Measurements from ENCODE around the gene NRP1.
A peak's percentile ranks its signal among the peaks of the same experiment; 100 is the strongest.
"Not testable (repeated sequence)": the region's sequence is repeated elsewhere in the genome, so short reads cannot be mapped to it uniquely, and the experiment has no call there.

Gene NRP1

DNA sequence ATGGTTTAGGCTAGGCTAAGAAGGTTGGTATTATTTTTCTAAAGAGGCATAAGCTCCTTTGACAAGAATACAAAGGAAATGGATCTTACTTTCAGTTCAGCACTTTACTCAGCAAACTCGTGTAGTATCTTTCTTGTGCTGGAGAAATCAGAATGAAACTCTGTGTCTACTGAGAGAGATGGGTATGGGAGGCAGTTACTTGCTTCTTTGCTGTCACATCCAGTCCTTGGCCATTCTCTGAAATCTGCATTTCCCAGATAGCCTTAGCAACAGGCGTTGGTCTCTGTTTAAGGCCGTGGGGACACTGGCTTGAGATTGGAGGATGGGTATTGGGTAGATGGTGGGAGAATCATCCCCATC is 180.5 kb downstream of the NRP1 start:
- DNase-seq, result no peak

DNA sequence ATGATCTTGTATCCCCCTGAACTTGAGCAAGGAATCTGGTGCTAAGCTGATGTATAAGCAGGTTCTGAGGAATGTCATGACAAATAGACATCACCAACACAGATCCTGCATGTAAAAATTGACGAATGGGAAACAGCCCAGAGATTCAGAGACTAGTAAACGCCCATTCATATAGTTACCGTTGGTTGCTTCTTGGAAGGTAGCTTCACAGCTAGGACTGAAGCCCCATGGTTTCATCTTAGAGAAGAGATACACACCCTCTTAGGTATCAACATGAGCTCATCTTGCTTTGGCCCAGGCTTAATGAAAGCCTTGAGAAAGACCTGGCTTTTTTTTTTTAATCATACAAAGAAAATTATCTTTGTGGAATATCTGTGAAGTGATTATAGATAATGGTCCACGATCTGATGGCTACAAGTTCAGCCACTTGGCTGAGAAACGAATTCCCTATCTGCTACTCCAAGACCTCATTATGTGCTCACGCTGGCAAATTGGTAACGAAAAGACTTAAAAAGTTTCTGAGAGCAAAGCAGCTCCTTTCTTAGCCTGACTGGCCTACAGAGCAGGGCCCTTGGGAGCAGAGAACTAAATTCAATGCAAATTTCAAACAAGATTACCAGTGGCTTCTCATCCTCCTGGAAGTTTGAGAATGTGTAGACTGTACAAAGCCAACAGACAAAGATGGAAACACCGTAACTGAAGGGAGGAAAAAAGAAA is 181.1 kb downstream of the NRP1 start:
- DNase-seq, result no peak

DNA sequence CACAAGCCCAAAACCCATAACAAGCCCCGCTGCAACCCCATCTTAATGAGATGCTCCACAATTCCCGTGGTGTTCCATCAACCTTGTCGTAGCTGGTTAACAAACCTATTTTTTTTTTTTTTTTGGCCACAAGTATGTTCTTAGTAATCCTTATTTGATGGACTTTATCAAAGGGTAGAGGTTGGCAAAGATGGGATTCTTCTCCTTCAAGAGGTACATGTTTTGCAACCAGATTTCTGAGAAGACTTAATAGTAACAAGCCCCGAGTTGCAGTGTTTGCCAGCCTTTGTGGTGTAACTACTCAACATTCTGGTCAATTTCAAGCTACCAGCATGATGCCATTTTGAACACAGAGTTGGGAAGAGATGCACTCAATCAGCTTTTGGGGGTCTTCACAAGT is 181.7 kb downstream of the NRP1 start:
- no peak for DNase-seq

DNA sequence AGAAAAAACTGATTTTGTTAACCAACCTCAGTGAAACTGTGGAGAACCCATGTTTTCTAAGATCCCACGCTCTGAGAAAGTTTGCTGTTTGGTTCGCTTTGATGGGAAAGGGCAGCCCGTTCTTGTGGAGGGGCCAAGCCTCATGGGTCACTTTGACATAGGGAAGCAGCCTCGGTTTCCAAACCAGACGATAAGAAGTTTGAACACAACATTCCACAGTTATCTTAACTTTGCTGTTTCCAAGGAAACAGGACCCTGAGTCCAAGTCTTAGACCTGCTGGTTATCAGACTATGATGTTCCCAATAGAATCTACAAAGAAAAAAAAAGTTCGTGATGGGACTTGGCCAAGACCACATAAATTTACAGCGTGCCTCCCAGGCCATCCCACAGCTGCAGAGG is 182.3 kb downstream of the NRP1 start:
- no peak for DNase-seq

DNA sequence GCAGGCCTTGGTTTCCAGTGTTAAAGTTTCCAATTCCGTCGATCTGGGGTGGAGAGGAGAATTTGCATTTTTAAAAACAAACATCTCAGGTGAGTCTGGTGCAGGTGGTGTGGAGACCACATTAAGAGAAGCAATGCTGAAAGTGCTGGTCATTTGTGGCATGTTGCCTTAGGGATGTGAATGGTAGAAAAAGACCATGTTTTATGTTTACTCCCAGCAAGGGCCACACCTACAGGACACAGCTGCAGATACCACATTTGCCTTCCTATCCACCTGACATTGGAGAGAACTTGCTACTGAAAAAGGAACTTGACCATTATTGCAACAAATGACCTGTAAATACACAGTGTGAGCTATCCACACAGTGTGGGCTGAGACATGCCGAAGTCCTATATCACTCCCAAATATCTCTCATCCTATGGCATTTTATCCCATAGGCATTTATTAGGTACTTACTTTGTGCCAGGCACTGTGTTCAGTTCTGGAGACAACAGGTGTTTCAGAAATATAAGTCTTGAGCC is 183.1 kb downstream of the NRP1 start:
- DNase-seq, result no peak

DNA sequence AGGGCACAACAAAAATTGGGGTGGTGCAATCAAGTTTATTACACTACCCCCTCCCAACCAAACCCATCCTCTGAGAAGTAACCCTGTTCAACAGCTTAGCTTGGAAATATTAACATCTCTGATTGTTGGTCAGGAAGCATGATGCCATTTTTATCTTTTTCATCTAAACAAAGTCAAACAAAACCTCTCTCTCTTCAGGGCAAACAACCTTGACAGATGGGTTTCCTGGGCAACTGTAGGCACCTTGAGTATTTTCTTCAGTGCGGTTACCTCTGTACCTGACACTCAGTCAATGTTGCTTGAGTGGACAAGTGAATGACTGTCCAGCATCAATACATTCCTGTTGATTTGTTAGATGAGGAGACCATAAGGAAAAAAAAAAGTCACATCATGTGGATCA is 183.6 kb downstream of the NRP1 start:
- DNase-seq, result no peak

DNA sequence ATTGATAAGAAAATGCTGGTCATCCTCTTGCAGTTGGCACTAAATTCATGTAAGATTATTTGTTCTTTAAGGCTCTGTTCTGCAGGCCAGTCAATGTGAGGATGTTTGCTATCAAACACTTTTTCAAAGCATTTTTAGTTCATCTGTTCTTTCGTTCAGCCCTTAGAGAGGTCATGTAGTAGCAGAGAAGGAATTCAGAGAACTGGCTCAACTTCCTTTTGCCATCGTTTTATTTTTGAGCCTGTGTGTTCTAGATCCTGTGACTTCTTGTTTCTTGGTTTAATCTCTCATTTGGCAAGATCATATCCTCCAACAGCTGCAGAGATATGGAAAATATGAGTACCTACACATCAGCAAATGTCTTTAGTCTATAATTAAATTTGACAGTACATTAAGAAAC is 184.3 kb downstream of the NRP1 start:
- no peak for DNase-seq

DNA sequence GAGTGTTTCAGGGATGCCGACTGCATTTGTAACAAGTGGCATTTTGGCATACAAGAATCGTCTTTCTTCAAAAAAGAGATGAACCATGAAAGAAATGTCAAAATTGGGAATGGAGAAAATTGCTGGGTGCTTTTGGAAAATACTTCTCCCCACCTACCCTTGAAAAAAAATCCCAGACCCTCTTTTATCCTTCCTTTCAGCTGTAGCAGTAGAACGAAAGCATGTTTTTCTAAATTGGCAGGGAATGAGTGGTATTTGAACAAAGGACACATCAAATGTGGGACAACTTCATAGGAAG is 187.5 kb downstream of the NRP1 start:
- no peak for DNase-seq

DNA sequence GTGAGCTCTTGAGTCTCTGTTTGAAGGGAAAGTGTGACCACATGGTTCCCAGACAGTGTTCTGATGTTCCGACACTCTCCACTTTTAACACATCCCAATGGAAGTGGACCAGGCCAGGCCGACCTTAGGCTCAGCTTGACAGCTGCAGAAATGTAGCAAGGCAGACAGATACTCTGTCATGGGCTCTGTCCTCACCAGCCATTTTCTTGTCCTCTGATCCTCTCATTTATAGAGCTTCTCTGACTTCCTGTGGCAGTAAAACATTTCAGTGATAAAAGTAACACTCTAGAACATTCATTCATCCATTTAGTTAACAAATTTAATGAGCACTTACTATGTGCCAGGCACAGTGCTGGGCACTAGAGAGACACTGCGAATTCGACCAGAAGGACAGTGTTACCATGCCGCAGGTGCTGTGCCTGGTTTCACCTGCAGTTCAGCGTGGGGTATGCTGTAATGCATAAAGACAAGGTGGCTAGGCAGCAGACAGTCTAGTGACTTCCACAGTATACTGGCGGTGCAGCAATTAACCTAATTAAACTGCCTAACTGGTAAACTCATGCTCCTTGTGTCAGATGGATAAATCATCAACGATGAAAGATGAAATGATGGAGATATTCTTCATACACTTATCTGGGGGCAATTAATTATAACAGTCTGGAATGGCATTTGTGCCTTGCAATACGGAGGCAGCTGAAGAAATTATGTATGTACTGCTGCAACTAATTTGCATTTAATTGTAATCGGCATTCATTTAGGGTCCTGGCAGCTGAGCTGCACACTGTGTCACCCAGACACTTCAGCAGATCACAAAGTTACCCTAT is 188.1 kb downstream of the NRP1 start:
- peak in 4 of 56 donors; percentile 2 to 34 (median 7) for DNase-seq

DNA sequence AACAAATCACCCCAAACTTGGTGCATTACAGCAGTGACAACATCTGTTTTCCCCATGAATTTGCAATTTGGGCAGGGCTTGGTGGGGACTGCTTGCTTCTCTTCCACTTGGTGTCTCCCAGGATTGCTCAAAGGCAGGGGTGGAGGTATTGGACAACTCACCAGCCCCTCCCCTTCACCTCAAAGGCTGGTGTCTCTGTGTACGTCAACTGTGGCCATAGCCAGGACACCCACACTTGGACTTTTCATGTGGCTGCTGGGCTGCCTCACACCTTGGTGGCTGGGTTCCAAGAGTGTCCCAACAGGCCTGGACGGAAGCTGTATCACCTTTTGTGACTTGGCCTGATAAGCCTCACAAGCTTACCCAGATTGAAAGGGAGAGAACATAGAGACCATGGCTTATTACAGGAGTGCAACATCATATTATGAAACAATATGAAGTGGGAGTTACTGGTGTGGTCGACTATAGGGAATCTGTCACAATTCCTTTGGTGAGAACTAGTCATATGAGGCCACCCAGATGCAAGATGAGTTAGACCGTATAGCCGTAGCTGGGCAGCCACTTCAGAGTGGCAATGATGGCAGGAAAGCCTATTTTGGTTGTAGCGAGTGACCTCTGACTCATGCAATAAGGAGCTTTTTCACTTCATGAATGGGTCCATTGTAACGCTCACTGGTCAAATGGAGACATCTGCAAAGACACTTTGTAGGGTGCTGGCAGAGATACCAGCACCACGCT is 188.8 kb downstream of the NRP1 start:
- peak in 18 of 56 donors; percentile 3 to 53 (median 12) for DNase-seq

DNA sequence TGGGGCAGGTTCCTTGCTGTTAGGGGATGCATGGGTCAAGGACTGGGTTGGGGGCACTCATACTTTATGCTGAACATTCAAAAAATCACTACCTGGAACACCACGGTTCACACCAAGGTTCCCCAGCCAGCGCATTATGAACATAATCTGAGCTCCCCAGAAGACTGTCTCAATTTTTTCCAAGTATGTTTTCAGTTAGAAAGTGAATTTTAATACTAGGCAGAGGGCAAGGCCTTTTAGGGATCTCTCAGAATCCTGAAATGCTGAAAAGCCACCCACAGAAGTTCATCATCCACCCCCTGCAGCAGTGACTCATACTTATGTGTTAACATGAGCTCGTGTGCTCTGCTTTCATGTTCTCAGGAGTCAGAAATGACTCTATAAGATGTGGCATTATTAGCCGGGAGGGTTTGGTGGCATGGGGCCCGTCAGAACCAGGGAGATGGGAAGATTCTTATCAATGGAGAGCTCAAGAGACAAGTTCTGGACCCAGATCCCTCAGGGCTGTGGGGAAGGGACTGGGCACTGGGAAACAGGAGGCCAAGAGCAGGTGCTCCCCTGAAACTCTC is 191.2 kb downstream of the NRP1 start:
- DNase-seq, result no peak

DNA sequence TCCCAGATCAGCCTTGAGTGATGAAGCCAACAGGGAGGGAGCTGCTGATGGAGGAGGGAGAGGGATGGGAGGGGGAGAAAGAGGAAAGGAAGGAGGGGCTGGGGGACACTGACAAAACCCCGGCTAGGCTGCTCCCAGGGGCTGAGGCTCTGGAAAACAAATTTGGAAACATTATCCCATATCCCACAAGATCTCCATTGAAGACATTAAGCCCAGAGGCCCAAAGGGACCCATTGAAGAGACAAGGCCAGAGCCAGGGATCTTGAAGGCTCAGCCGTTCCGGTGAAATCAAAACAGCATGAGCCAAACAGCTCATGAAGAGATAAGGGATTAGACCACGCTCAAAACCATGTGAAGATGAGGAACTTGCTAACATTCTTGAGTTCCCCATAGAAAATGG is 192.2 kb downstream of the NRP1 start:
- no peak for DNase-seq

DNA sequence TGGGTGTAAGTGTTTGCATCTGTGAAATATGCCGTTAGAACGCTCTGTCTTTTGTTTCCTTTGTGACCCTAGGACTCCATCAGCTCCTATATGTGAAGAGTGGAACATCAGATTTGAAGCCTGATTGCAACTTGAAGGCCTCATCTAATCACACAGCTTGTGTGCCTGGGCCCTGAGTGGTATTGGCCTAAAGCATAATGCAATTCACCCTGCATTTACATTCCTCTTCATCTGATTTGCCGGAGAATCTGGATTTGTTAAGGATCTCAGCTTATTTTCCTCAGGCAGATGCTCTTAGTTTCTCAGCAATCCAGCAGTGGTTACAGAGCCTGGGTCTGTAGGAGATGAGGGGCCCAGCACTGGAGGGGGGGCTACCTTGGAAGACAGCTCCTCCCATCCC is 193.2 kb downstream of the NRP1 start:
- DNase-seq, result no peak

DNA sequence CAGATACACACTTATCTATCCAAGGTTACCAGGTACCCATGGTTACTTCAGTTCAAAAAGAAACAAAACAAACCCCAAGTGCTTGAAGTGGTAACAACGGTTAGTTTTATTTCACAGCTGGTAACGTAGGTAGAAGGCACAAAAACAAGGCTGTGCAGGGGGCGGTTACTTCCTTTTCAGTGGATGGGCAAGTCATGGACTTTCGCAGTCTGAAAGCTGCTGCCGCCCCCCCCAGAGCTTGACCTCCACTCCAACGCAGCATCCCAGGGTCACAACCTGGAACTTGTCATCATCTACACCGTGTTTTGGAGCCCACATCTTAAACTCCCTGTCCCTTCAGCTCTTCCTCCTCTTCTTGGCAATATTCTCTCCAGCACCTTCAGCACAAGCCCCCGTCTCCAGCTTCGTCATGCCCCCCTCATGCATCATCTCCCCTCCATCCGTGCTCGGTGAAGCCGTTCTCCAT is 195.3 kb downstream of the NRP1 start:
- no peak for DNase-seq

DNA sequence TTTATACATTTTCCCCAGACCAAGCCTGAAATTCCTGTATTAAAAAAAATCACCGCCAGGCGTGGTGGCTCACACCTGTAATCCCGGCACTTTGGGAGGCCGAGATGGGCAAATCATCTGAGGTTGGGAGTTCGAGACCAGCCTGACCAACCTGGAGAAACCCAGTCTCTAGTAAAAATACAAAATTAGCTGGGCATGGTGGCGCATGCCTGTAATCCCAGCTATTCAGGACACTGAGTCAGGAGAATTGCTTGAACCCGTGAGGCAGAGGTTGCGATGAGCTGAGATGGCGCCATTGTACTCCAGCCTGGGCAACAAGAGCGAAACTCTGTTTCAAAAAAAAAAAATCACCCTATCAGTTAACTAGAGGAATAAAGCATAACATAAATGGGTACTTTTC is 195.8 kb downstream of the NRP1 start:
- DNase-seq, result not testable (repeated sequence)

DNA sequence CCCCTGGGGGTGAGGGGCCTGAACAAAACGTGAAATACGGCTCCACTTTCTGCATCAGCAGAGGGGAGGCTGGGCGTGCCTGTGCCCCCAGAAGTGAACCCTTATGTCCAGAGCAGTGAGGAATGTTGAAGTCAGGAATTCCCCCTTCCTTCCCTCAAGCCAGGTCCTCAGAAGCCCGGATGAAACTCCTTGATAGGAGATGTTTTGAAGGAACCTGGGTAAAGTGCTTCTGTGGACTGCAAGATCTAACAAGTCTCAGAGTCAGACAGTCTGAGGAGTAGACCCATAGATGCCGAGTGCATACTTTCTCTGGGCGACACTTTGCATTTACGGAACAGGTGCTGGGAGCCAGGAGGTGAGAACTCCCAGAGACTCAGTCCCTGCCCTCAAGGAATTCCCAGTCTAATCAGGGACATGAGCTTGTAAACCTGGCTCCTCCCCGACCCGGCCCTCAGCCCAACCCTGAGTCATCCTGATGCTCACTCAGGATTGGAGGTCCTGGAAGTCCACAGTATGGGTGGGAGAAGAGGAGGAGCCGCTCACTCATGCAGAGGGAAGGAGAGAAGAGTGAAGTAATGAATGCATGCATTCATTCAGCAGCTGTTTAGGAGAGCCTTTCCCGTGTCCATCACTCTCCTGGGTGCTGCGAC is 197.0 kb downstream of the NRP1 start:
- no peak for DNase-seq

DNA sequence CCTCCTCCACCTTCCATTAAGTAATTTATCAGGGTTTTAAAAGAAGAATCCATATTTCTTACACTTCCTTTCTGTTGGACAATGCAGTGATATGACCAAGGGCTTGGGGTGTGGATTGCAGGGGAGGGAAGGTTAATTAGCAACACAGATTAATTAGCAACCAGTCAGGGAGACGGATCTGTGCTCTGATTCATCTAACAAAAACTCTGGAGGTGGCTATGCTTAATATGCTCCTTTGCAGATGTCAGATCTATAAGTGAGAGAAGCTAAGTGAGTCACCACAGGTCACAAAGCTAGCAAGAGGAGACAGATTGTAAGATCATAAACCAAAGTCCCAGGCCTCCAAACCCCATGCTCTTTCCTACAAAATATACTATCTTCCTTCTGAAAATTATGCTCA is 197.7 kb downstream of the NRP1 start:
- no peak for DNase-seq

DNA sequence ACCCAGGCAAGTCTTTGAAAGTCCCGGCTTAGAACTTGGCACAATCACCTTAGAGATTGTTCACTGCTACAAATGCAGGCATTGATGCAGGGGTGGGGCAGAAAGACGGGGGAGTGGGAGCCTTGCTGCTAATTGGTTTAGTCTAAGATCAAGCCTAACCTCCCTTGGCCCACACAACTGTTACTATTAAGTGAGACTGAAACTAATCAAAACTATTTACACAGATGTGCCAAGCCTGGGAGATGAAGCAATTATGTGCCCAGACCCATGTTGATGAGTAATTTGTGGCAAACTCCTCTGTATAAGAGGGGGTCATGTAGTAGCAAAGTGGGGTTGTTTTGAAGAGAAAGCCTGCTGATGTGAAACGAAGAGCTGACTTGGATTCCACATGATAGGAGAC is 198.2 kb downstream of the NRP1 start:
- DNase-seq, result no peak

DNA sequence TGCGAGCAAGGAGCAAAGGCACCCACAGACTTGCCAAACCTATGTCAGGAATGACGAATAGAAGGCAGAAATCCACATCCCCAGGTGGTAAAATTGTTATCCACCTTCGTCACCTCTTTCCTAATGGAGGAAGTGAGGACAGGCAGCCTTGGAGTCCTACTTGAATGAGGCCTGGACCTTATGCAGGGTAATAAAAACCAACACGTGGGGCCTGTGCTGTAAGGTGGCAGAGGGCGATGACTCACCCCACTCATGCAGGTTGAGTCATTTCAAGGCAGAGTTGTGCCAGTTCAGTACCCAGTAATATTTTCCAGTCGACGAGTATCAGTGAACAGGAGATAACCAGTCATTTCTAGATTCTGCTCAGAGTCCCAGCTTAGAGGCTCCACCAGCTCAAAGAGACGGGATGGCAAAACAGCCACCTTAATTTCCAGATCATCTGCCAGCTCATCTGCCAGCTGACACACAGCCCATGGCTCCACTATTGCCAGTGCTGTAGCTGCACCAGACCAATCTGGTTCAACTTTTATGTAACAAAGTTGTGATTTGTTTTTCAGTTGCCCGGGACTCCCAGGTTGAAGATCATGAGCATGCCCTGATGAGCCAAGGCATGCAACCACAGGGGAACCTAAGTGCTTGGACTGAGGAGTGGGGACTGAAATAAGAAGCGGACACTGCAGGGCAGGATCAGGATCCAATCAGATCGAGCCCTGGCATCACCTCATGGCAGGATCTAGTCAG is 200.3 kb downstream of the NRP1 start:
- no peak for DNase-seq

DNA sequence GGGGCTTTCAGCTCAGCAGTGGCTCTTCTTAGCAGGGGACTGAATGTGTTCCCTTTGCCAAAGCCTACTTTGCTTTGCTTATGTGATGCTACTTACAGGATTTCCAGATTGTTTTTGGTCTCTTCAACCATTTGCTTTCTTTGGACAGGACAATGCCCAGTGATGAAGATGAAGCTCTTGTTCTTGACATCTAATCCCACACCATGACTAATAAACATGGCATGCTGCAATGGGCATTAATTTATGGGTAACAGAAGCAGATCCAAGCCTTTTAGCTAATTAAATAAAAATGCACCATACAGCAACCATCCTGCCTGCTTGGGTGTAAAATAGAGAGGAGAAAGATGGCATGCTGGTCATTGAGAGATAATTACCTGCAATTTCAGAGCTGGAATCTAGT is 200.9 kb downstream of the NRP1 start:
- DNase-seq, result no peak

DNA sequence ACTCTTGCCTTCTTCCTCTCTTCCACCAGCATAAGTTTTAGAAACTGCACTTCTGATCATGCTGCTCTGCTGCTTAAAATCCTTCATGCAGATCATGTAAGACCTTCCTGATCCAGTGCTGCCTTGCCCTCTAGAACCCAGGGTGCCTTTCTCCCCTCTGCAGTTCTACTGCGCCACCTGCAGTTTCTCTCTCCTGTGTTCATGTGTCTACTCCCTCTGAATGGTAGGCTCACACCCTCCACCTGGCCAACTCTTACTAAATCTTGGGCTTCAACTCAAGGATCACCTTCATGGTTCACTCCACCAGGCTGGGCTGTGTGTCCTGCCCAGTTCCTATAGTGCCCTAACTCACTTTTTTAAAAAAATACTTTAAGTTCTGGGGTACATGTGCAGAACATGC is 201.8 kb downstream of the NRP1 start:
- no peak for DNase-seq
